Measurements from ENCODE around the gene TEX9.

Gene TEX9

DNA sequence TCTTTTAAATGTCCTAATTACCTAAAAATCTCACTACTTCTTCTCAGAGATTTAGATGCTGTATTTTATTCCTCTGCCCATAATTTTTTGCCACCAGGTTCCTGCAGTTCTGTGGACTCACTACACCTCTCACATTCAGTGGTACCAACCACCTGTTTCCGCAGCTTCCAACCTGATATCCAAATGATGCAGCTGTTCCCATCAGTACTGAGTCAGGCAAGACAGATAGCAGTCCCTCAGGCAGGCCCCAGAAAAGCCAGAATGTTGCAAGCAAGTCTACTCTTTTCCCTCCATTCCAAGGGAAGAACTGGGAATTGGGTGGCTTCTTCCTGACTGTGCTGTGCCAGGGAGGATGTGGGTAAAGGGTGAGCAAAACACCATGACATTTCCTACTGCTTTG is 60.8 kb downstream of the TEX9 start:
- ChIA-PET CTCF (interaction anchor here (0.6 kb wide), 1 partner anchor 669 kb away, joined by 3 read pairs; no protein-coding TSS in a partner anchor), POLR2A (ENCODE audit: low non-redundant PET) (no interaction called here)
- H3K27ac ChIP-seq: no peak overlapping the region
- TF ChIP-seq, protein P1, sequence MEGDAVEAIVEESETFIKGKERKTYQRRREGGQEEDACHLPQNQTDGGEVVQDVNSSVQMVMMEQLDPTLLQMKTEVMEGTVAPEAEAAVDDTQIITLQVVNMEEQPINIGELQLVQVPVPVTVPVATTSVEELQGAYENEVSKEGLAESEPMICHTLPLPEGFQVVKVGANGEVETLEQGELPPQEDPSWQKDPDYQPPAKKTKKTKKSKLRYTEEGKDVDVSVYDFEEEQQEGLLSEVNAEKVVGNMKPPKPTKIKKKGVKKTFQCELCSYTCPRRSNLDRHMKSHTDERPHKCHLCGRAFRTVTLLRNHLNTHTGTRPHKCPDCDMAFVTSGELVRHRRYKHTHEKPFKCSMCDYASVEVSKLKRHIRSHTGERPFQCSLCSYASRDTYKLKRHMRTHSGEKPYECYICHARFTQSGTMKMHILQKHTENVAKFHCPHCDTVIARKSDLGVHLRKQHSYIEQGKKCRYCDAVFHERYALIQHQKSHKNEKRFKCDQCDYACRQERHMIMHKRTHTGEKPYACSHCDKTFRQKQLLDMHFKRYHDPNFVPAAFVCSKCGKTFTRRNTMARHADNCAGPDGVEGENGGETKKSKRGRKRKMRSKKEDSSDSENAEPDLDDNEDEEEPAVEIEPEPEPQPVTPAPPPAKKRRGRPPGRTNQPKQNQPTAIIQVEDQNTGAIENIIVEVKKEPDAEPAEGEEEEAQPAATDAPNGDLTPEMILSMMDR (conservative IDR thresholded peaks at IDR 0.05; ENCODE audit: low read depth): no peak
- no peak for DNase-seq (ENCODE audit: low spot score)

DNA sequence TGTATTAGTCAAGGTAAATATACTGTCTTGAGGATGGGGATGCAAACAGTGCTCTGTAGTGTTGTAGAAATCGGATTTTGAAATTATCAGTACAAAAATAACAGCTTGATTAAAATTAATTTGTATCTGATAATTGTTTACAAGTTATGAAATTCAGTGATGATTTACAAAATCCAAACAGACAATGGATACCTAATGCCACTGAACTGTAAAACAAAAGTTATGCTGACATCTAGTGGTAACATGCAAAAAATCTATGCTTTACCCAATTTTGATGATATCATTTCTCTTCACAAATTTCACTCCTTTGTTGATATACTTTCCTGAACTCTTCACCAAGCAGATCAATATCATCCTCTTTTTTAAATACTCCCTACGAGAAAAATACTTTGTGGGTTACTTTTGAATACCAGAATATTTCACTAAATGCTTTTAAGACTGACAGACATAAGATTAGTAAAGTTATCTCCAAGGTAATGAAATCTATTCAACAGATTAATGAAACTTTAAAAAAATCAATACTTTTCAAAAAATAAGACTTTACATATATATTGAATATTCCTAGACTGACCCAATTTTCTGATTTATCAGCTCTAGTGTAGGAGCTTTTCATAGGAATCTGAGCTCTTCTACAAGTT is 63.7 kb downstream of the TEX9 start:
- POLR2A ChIA-PET (ENCODE audit: low non-redundant PET): no interaction called here
- CTCF ChIA-PET: interaction anchor here (0.6 to 2.4 kb wide), 11 partner anchors 11 to 541 kb away, joined by 3 to 13 read pairs (median 4); no protein-coding TSS in a partner anchor
- DNase-seq (ENCODE audit: low spot score): peak; percentile 42

DNA sequence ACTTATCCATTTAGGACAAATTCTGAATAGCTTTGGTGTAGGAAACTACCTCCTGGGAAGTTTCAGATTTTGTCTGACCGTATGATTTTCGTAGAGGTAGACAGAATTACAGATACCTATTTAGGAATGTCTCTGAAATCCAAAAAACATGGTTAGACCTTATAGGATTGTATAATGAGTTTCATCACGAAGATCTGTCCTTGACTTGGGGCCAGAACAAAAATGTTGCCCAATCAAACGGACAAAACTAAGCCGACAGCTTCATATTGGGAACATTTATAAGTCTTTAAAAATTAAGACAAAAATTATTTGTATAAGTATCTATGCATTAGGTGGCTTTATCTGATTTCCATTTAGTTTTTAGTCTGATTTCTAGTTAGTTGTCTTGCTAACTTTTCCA is 67.1 kb downstream of the TEX9 start:
- DNase-seq (ENCODE audit: low spot score): no peak
- TF ChIP-seq, protein P1 (conservative IDR thresholded peaks at IDR 0.05; ENCODE audit: low read depth): no peak
- ChIA-PET CTCF (no interaction called here), POLR2A (ENCODE audit: low non-redundant PET) (no interaction called here)
- no peak overlapping the region for H3K27ac ChIP-seq

More for the DNA sequence above, 63.7 kb downstream of the TEX9 start:
- no peak overlapping the region for H3K27ac ChIP-seq
- TF ChIP-seq, protein P1 (conservative IDR thresholded peaks at IDR 0.05; ENCODE audit: low read depth): peak; percentile 79

DNA sequence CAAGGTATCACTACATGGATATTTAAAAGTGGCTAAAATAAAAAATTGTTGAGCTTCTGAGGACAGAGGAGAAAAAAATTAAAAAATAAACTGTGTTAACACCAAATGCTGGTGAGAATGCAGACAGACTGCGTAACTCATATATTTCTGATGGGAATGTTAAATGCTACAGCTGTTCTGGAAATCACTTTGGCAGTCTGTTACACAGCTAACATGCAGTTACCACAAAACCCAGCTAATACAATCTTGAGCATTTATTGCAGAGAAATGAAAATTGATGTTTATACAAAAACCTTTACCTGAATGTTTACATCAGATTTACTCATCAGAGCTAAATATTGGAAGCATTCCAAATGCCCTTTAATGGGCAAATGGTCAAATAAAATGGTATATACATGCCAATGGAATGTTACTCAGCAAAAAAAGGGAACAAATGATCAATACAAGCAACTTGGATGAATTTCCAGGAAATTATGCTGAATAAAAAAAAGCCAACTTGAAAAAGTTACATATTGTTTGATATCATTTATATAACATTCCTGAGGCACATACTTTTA is 75.1 kb downstream of the TEX9 start:
- no peak overlapping the region for H3K27ac ChIP-seq
- POLR2A ChIA-PET (ENCODE audit: low non-redundant PET): no interaction called here
- CTCF ChIA-PET: interaction anchor here (0.8 to 1.5 kb wide), 2 partner anchors 158 to 191 kb away, joined by 3 to 4 read pairs; no protein-coding TSS in a partner anchor
- TF ChIP-seq, protein P1 (conservative IDR thresholded peaks at IDR 0.05; ENCODE audit: low read depth): no peak
- peak; percentile 8 for DNase-seq (ENCODE audit: low spot score)

DNA sequence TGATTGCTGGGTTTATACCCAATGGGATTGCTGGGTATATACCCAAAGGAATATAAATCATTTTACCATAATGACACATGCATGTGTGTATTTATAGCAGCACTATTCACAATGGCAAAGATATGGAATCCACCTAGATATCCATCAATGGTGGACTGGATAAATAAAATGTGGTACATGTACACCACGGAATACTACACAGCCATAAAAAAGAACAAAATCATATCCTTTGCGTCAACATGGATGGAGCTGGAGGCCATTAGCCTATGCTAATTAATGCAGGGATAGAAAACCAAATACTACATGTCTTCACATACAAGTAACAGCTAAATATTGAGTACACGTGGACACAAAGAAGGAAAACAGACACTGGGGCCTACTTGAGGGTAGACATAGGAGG is 77.1 kb downstream of the TEX9 start:
- H3K27ac ChIP-seq: no peak overlapping the region
- DNase-seq (ENCODE audit: low spot score): no peak
- TF ChIP-seq, protein P1 (conservative IDR thresholded peaks at IDR 0.05; ENCODE audit: low read depth): no peak
- ChIA-PET POLR2A (ENCODE audit: low non-redundant PET) (no interaction called here), CTCF (interaction anchor here (0.6 kb wide), 1 partner anchor 133 kb away, joined by 4 read pairs; no protein-coding TSS in a partner anchor)

DNA sequence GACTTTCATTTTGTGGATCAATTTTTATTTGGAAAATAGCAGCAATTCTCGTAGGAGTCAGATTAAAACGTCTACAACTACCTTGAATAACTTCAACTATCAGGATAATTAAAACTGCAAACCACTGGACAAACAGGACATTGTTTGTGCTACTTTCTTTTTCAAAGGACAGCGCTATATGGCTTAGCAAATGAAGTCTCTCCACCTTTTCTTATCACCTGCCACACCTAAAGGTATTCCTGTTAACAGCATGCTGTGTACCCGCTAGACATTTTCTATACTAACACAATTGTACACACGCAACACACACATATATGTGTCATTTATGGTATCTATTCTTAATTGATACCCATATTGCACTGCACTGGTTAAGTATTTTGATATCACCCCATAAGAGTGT is 80.5 kb downstream of the TEX9 start:
- DNase-seq (ENCODE audit: low spot score): no peak
- TF ChIP-seq, protein P1 (conservative IDR thresholded peaks at IDR 0.05; ENCODE audit: low read depth): no peak
- ChIA-PET POLR2A (ENCODE audit: low non-redundant PET) (no interaction called here), CTCF (no interaction called here)
- no peak overlapping the region for H3K27ac ChIP-seq

Data from RWPE1 (cell line).